HTR-8/SVneo (cell line): ENCODE data around the gene EPHA2.
"Not testable (repeated sequence)": the region's sequence is repeated elsewhere in the genome, so short reads cannot be mapped to it uniquely, and the experiment has no call there.

Experiments used
- DNase-seq: peaks from one replicate; pipeline ENCODE4 v3.0.0; 2011; ENCODE audit warnings: low spot score, mixed read lengths; ENCODE audit not compliant: insufficient read length
- FAIRE-seq: peaks from 2 replicates; lab custom pipeline; 2011; peaks lifted over from hg19 to GRCh38; lab: Jason Lieb, UNC

EPHA2 gene

DNA sequence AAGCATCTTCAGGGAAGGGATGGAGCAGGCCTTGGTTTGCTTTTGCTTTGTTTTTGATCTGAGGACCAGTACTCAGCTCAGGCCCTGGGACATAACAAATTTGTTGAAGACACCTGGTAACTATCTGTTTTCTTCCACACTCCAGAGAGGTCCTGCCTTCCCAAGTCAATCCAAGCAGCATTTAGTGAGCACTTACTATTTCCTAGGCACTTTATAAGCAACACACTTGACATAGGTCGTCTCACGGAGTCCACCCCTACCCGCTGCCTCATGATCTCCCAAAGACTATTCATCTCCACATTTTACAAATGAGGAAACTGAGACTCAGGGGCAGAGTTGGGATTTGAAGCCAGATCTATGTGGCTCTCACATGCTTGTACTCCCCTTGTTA, 14.4 kb upstream of the EPHA2 start:
- DNase-seq (no peak), FAIRE-seq (no peak)

DNA sequence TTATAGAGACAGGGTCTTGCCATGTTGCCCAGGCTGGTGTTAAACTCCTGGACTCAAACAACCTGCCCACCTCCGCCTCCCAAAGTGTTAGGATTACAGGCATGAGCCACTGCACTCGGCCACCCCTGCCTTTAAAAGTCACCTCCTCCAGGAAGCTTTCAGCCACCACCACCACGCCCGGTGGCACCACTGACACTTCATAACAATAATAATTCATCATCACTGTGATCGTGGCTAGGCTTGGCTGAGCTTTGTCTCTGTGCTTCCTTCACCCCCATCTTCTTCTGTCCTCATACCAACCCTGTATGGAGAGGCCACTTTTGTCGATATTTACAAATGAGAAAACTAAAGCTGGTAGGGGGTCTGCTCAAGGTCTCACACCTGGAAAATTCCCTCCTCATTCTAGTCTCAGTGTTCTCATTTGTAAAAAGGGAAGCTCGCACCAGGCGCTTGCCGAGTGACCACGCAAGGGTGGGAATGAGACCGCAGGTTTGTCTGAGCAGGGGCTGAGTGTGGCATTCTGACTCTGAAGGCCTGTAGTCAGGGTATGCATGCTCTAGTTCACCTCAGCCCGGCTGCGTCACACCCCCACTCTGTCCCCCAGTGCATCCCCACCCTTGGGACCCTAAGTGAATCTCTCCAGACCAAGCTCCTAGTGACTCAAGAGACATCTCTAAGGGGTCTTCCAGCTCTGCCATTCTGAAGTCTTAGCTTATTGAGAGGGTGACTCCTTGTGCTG, 12.9 kb upstream of the EPHA2 start:
- no peak for DNase-seq
- no peak for FAIRE-seq

DNA sequence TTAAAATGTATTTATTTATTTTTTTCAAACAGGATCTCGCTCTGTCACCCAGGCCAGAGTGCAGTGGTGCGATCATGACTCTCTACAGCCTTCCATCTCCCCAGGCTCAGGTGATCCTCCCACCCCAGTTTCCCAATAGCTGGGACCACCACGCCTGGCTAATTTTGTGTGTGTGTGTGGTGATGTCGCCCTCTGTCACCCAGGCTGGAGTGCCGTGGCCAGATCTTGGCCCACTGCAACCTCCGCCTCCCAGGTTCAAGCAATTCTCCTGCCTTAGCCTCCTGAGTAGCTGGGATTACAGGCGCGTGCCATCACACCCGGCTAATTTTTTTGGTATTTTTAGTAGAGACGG, 12.3 kb upstream of the EPHA2 start:
- not testable (repeated sequence) for FAIRE-seq, DNase-seq

DNA sequence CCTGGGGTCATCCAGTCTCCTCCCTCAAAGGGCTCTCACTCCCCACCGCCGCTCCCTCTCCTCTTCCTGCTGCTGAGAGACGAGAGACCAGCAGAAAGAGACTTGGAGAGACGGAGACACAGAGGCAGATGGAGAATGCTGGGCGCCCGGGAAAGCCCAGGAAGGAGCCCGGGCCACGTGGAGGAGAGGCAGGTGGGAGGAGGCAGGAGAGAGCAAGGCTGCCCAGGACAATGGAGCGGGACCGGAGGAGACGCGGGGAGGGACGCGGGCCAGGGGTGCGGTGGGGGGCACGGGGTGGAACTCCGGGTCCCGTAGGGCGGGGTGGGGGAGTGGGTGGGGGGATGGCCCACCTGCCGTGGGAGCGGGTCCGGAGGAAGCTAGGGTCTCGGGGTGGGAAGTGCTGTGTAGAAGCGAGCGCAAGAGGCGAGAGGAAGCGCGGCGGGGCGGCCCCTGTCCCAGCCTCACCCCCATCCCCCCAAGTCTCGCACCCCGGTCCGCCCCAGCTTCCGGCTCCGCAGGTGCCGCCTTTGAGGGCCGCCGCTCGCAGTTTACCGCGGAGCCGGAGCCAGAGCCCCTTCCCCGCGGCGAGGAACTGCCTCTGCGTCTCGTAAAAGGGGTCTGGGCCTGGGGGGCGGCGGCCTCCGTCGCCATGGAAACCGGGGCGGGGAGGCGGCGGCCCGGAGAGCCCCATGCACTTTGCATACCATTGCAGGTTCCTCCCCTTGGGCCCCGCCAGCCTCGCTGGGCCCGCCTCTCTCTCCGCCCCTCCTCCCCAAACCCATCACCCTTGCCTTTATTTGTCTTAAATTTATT, 11.7 kb upstream of the EPHA2 start:
- FAIRE-seq (no peak), DNase-seq (peak; percentile 57)

DNA sequence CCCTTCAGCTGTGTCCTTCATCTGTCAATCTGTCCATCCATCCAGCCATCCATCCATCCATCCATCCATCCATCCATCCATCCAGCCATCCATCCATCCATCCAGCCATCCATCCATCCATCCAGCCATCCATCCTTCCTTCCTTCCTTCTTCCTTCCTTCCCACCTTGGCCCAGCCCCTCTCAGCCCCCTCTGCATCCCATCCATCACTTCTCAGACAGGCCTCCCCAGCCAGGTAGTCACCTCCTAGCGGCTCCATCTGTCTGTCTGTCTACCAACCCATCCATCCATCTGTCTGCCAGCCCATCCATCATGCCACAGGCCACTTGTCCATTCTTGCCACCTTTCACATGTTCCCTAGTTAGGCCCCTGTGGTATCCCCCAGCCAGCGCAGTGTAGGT, 10.2 kb upstream of the EPHA2 start:
- no peak for FAIRE-seq

DNA sequence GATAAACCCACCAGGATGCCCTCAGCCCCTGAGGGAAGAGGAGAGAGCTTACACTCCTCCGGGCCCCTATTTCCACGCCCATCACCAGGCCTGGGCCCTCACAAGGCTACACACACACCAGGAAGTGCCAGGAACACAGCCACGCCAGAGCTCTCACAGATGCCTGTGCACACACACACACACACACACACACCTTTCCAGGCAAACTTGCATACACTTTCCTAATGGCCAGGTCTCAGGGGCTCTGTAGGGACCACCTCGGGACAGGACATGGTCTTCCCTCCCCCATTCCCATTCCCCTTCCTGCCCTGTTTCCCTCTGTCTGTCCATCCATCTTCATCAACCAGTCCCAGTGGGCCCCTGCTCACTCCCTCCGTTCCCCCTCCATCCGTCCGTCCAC, 9.7 kb upstream of the EPHA2 start:
- no peak for DNase-seq
- FAIRE-seq, result no peak

More for the DNA sequence above, 10.2 kb upstream of the EPHA2 start:
- no peak for DNase-seq

DNA sequence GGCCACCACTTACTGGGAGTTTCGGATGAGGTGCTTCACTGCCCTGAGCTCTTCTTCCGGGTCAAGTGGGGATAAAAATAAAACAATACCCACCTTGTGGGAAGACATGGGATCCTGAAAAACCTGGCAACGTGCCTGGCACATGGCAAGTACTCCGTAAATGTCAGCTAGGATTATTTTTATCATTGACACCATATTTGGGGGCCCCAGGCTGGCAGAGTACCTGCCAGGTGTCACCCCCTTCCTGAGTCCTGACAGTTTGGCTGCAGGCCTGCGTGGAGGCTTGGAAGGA, 9.2 kb upstream of the EPHA2 start:
- no peak for DNase-seq
- no peak for FAIRE-seq

DNA sequence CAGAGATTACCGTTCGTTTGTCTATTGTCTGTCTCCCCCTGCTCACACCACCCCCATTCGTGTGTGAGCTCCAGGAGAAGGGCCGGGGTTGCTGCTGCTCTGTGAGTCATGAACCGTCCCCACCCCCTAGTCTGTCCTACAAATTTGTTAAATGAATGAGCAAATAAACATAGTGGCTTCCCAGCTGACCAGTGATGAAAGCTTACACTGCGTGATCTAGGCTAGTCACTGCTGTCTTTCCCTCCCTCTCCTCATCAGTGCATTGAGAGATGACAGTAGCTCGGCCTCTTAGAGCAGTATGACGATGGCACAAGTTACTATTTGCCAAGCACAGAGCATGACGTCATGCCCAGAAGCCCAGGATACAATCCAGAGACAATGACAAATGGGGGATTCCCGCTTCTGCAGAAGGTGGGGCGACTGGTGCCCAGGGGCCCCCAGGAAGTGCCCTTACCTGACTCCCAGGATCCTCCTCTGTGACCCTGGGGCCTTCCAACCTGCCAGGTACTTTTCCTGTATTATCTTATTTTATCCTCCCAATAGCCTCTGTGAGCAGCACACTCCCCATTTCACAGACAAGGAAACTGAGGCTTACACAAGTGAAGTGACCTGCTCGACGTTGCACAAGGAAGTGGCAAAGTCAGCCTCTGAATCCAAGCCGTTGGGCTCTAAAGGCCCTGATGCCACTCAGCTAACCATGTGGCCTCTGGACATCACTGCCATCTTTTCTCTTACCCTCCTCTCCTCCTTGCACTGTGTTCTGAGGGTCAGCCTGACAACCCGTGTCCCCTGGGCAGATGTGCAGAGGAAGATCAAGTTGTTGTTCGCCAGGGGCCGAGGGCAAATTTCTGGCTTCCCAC, 8.6 kb upstream of the EPHA2 start:
- FAIRE-seq (peak; percentile 78), DNase-seq (peak; percentile 75)

DNA sequence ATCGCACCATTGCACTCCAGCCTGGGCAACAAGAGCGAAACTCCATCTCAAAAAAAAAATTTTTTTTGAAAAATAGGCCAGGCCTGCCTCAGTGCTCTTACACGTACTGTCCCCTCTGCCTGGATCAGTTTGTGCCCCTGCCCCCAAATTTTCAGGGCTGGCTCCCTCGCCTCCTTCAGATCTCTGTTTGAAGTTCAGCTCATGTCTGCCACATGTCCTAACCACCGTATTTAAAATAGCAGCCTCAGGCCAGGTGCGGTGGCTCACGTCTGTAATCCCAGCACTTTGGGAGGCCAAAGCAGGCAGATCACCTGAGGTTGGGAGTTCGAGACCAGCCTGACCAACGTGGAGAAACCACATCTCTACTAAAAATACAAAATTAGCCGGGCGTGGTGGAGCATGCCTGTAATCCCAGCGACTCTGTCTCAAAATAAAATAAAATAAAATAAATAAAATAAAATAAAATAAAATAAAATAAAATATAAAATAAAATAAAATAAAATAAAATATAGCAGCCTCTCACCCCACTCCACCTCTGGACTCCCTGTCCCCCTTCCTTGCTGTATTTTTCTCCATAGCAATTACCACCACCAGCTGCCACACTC, 7.8 kb upstream of the EPHA2 start:
- FAIRE-seq, result not testable (repeated sequence)

DNA sequence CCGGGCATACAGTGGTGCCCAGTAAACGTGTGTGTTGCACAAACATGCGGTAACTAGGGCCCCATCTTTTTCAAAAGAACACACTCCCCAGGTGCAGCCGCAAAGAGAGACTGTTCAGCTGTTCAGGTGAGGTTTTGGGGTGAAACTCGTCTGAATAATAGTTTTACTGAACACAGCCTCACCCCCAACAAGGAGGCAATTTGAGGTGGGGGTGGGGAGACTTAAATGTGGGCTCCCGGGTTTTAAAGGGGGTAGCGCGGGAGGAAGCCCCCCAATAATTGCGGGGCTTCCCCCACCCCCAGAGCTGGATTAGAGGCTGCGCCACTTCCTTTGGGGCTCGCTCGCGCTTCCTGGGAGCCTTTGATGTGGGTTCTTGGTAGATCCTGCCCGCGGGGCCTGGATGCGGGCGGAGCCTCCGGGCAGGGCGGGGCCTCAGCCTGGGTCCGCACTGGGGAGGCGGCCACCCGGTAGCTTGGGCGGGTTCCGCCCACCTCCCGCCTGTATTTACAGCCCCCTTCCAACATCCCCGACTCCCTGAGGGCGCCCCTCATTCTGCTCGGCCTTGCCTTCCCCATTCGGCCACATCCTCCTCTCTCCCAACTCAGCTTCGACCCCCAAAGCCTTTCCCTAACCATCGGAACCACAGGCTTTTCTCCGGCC, 6.4 kb upstream of the EPHA2 start:
- FAIRE-seq, result no peak

More for the DNA sequence above, 7.8 kb upstream of the EPHA2 start:
- DNase-seq, result not testable (repeated sequence)

DNA sequence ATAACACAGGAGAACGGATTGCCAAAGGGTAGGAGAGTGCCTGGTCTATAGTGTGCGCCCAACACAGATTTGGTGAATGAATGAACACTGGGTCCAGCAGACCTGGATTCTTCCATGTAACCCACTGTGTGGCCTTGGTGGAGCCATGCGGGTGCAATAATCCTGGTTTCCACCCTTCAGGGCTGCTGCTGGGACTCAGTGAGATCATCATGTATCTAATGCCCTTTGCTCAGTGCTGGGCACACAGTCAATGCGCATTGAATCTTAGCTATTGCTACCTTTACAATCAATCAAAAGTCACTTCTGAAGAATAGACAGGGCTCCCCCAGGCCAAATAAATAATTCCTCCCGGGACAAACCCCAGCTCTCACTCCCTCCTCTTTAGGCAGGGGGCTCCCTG, 5.8 kb upstream of the EPHA2 start:
- no peak for FAIRE-seq
- DNase-seq, result no peak

More for the DNA sequence above, 6.4 kb upstream of the EPHA2 start:
- DNase-seq, result no peak

DNA sequence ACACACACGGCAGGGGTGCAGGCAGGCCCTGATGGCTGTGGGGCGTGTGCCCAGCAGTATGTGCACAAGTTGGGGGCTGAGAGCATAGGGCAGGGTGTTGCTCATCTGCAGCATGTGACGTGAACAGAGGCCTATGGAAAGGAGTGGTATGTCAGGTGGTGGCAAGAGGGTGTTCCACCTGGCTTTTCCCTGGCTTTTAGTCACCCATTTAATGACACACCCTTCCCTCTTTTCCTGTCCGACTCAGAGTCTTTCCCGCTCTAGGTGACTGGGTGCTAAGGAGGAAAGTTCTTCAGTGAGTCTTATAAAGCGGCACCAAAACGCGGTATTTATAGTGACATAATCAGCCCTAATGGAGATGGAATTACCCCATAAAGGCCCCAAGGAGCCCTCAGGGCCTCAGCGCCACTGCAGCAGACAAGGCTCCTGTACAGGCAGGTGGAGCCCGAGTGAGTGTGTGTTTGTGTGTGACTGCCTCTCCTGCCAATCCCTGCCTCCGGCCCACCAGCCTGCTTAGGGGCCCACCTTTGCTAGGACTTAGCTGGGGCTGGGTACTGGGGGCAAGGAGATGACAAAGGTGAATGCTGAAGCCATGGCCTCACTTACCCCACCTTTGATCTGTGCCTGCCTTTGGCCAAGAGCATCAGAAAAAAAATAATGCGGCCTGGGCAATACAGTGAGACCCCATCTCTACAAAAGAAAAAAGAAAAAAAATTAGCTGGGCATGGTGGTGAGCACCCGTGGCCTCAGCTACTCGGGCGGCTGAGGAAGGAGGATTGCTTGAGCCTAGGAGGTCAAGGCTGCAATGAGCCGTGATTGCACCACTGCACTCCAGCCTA, 3.3 kb upstream of the EPHA2 start:
- DNase-seq (no peak), FAIRE-seq (no peak)

DNA sequence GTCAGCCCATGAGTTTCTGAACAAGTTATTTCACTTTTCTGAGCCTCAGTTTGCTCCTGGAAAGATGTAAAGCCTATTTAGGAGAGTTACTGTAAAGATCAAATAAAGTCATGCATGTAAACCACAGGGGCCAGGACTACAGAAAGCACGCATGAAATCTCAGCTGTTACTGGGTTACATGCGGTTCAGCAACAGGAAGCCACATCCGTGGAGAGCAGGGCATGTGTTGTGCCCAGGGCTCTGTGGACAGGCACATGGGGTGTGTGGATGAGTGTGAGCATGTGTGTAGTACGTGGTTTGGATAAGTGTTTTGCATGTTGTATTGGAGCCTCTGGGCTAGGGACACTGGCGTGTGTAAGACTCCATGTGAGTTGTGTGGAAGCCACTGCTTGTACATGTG, 2.2 kb upstream of the EPHA2 start:
- FAIRE-seq (no peak), DNase-seq (no peak)

DNA sequence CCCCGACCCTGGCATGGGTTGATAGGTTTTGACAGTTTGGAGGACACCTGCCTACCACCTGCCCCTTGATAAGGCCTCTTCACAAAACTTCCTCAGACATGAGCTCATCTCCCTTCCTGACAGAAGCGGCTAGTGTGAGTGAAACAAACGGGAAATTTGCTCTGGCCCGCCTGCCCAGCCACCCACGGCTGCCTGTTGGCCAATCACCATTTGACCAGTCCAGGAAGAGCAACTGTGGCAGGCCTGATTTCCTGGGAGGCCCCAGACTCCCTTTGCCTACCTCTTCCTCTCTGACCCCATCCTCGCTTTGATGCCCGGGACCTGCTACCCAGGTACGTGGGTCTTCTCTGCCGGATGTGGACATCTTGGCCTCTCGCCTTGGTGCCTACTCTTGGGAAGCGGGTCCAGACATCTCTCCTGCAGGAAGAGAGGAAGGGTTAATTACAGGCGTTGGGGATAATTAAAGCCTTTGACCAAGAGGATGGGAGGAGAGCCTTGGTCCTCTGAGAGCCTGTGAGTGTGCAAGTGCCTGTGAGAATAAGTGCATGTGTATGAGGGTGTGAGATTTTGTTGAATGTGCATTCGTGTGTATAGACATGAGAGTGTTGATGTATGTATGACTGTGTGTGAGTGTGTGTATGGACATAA, 1.1 kb upstream of the EPHA2 start:
- FAIRE-seq, result peak; percentile 38

DNA sequence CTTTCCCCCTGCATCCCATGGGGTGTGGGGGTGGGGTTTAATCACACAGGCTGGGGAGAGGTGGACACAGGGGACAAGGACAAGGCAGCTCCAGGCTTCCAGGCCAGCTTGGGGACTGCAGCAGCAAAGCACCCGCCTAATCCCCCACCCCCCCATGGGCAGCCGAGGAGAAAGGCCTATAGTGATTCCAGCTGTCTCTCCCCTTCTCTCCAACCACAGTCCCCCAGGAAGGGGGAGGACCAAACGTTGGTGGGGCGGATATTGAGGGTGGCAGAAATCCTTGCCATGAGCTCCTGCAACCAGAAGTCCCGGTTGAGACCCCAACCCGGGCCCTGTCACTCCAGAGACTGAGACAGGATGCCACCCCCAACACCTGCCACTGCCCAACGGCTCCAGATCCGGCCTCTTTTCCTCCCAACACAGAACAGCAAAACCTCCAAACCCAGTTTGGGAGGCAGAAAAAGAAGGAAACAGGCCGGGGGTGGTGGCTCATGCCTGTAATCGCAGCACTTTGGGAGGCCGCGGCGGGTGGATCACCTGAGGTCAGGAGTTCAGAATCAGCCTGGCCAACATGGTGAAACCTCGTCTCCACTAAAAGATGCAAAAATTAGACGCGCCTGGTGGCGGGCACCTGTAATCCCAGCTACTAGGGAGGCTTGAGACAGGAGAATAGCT, 1.7 kb downstream of the EPHA2 start:
- DNase-seq (no peak), FAIRE-seq (no peak)

More for the DNA sequence above, 1.1 kb upstream of the EPHA2 start:
- DNase-seq, result no peak

DNA sequence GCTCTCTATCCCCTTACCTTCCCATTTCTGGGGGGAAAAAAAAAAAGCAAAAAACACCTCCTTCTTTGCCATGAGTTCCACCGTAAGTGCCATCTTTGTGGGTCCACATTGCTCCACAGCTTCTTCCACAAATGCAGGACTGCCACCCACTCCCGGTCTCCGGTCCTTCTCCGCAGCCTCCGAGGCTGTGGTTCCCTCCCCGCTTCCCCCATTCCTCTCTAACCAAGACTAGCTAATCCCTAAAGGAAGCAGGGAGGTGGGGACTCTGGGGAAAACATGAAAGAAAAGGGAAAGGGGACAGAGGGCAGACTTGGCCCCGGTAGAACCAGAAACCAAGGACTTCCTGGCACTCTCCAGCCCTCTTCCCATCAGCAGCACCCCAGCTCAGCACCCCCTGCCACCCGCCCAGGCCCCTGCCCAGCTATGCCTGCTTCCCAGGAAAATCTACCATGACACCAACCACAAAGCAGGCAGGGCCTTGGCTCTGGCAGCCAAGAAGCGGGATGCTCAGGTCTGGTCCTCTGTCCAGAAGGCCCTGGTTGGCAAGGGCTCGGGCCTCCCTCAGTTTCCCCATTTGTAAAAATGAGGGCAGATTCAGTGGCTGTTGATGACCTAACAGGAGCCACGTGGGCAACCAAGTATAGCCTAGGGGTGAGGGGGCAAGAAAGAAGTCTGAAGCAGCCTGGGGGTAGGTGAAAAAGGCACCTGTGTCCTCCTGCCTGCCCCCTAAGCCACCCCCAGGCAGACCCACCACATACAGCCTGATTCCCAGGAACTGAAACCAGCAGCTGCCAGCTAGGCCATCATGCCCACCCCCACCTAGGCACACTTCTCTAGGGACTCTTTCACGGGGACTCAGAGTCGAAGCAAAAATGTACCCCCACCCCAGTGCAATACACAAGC, 2.5 kb downstream of the EPHA2 start:
- no peak for DNase-seq

DNA sequence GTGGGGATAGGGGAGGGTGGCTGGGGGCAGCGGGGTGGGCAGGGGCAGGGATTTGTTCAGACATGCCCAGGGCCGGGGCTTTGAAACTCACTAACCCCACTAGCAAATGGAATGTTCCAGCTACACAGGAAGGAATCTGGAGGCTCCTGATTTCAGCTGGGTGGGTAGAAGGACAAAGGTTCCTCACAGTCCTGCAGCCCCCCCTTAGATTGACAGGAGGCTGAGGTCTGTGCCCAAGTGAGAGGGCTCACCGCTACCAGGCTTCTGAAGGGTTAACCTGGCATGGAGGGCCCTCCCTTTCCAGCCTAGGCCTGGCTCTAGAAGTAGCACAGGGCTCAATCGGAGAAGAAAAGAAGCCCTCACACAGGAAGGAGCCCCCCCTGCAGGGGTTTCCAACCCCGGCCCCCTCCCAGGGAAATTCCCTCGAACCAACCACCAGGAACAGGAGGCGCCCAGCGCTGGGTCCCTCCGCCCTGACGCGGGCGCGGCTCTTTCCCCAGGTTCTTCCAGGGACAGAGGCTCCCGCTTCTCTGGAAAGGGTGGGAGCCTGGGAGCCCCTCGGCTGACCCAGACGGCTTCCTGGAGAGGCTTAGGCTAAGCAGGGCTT, 3.3 kb downstream of the EPHA2 start:
- FAIRE-seq (no peak), DNase-seq (no peak)

More for the DNA sequence above, 2.5 kb downstream of the EPHA2 start:
- FAIRE-seq, result no peak
